GM04503 (cell line): ENCODE data around the gene CCSAP.

Experiments
- DNase-seq: peaks from one replicate; pipeline ENCODE4 v3.0.0-alpha.2; 2012; ENCODE audit warnings: low read depth

The CCSAP gene

DNA sequence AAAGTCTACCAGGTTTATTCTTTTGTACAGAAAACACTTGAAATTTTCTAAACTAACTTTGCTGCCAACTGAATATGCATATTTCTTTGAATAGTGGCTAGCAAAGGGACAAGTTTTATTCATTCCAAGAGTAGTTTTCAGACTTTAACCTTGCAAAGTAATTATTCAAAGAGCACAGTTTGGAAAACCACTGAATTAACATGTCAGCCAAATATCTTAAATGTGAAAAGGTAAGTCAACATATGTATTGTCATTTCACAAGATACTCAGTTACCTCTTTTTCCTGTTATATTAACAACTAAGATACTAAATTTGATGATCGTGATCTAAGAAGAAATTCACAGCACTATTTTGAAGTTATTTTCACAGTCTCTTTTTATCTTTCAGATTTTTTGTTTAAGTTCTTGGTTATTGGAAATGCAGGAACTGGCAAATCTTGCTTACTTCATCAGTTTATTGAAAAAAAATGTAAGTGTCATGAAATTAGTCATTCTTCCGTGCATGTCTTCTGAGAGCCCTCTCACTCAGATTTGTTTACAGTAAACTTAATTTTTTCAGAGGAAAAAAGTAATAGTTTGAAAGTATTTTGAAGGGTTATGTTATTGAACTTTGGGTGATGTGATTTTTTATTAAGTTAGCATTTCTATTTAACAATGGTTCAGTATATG, 56.6 kb downstream of the CCSAP start:
- no peak for DNase-seq

DNA sequence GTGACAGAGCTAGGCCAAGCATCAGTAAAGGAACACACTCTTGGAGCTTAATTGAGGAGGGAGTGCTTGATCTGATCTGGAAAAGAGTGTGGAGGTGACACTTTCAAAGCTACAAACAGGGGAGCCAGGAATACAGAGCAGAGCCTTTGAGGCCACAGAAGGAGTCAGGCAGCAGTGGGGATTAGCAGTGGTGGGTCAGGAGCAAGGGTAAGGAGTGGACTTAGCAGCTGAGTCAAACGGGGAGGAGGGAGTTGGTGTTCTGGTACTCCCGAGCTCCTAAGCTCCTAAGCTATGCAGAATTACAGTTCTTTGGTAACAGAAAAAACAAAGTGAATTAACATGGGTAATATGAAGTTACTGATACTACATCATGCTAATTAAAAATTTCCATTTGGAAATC, 57.4 kb downstream of the CCSAP start:
- DNase-seq: no peak

DNA sequence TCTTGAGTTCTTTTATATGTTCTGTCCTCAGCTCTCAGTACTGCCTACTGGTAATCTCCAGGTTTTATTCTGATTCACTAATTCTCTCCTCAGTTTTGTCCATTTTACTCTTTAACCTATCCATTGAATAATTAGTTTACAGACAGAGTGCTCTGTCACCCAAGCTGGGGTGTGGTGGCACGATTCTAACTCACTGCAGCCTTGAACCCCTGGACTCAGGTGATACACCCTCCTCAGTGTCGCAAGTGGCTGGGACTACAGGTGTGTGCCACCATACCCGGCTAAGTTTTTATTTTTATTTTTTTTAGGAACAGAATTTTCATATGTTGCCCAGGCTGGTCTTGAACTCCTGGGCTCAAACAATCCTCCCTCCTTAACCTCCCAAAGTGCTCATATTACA, 58.0 kb downstream of the CCSAP start:
- no peak for DNase-seq

DNA sequence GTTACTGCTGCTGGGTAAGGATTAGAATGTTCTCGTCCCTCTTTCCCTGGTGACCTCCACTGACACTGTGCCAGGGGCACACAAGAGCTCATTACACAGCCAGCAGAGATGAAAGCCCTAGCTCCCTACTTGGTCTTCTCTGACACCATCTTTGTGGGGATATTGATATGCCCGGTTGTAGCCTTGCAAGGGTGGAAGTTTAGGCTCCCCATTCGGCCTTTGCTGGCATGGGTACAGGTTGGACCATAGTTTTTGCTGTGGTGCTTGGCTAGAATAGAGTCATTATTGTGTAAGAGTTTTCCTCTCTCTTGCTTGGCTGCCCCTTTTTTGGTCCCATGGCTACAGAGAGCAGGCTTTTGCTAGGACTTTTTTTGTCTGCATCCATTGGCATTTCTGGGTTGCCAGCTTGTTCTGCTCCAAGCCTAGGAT, 59.6 kb downstream of the CCSAP start:
- no peak for DNase-seq

DNA sequence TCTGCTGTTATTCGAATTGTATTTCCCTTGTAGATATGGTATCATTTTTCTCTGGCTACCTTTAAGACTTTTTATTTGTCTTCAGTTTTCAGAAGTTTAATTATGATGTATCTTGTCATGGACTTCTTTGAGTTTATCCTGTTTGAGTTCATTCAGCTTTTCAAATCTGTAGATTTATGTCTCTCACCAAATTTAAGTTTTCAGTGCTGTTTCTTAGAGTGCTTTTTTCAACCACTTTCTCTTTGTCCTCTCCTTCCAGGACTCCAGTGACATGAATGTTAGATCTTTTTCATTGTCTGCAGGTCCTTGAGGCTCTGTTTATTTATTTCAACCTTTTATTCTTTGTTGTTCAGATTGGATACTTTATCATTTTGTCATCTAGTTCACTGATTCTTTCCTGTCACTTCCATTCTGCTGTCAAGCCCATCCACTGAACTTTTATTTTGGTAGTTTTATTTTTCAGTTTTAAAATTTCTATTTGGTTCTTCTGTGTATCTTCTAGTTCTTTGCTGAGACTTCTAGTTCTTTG, 60.5 kb downstream of the CCSAP start:
- DNase-seq: no peak

DNA sequence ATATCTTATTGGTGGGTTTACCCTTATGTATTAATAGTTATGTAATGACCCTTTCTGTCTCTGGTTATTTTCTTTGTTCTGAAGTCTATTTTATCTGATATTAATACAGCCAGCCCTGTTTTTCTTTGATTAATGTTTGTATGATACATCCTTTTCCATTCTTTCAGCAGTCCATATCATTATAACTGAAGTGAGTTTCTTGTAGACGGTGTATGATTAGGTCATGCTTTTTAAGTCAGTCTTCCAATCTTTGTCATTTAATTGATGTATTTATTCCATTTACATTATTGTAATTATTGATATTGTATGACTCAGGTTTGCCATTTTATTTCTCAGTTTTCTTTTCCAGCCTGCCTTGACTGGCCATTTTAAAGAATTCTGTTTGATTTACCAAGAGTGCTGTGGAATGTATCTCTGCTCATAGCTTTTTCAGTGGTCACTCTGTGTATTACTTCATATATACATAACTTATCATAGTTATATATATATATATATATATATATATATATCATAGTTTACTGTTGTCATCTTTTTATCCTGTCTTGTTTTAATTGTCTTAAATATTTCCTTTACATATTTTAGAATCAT, 61.4 kb downstream of the CCSAP start:
- no peak for DNase-seq

DNA sequence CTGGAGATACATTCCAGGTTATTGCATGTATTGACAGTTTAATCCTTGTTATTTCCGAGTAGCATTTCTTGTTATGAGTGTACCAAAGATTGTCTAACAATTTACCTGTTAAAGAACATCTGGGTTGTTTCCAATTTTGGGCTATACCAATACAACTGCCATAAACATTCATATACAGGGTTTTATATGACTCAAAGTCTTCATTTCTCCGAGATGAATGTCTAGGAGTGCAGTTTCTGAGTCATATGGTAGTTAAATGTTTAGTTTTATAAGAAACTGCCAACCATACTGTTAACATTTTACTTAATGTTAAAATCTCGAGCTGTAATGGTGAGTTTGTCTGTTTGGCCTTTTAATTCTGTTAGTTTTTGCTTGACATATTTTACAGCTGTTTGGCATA, 61.9 kb downstream of the CCSAP start:
- no peak for DNase-seq

DNA sequence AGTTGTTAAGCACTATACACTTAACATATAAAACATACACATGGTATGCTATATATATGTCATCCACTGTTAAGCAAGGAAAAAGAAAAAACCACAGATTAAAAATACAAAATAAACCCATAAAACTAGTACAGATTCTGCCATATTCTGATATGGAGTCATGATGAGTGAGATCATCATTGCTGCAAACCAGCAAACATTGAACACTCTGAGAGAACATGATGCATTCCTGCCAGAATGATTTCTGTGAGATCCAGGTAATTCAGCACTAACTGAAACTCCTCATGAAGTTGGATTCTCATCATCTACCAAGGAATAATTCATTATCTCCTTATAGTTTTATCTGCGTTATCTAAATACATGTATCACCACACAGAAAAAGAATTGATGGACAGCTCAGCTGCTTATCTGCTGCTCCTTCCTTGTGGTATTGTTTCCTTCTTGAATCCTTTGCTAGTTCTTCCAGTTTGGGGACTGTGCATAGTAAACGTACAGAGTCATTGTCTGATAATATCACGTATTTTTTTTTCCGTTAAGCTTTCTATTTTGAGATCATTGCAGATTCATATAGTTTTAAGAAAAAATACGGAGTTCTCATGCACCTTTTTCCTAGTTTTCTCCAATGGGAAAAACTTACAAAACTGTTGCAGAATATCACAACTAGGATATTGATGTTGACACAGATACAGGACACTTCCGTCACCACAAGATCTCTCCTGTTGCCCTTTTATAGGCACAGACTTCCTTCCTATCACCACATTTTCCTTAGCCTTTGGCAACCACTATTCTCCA, 62.6 kb downstream of the CCSAP start:
- DNase-seq: no peak

DNA sequence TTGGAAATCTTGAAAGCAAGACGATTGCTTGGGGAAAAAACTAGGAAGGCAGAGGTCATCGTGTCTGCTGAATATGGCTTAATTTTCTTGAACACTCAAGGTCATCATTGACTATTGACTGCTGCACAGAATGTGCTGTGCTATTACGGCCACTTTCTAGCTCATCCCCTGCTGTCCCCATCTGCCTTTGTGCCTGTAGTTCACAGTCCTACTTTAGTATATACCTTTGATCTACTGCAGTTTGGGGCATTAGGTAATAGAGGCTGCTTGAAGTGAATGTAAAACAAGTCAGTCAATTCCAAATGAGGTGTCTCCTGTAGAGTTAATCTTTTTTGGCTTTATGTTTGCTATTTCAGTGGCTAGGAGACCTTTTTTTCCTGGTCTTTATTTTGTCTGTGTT, 63.6 kb downstream of the CCSAP start:
- no peak for DNase-seq

DNA sequence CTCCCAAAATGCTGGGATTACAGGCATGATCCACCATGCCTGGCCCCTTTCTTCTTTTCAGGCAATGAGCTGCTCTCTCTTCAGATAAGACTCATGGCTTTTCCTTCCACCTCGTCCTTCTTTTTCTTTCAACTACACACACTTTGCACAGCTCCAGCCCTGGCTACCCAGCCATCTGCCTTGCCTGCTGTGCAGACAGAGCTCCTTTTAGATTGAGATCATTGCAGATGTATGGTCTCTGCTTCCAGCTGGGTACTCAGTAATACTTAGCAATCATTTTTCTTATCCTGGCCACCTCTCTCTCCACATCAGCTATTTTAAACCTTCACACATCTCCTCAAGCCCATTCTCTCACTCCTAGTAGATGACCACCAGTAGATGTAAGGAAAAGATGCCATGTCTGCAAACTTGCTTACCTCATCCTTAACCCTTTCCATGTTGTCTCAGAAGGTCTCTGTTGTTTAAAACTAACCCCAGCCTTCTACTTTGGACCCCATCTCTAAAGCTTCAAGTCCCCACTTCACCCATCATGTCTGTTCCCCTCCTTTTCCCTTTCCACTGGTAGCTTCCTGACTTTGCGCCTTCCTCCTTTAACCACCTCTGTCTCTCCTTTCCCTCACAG, 64.6 kb downstream of the CCSAP start:
- no peak for DNase-seq

DNA sequence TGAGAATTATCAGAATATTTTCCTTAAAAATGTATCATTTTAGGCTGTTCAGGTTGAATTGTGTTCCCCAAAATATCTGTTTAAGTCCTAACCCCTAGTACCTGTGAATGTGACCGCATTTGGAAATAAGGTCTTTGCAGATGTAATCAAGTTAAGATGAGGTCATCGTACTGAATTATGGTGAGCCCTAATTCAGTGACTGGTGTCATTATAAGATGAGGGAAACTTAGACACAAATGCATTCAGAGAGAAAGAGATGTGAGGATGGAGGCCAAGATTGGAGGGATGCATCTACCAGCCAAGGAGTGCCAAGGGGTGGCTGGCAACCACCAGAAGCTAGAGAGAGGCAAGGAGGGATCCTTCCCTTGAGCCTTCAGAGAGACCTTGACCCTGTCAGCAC, 67.8 kb downstream of the CCSAP start:
- no peak for DNase-seq

DNA sequence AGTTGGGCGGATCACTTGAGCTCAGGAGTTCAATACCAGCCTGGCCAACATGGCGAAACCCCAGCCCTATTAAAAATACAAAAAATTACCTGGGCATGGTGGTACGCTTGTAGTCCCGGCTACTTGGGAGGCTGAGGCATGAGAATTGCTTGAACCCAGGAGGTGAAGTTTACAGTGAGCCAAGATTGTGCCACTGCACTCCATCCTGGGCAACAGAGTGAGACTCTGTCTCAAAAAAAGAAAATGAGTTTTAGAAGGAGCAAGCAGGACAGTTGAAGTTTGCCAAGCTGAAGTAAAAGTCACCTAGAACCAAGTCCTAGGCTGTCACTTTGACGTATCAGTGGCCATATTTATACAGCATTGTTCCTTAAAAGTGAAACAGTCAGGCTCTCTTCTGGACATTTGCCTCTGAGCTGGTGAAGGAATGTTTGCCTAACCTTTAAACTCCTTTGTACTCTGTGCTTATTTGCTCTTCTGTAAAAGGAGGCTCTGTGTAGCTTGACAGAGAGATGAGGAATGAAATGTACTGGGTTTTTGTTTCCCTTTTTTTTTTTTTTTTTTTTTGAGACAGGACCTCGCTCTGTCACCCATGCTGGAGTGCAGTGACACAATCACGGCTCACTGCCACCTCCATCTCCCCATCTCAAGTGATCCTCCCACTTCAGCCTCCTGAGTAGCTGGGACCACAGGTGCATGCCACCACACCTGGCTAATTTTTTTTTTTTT, 69.2 kb downstream of the CCSAP start:
- no peak for DNase-seq

DNA sequence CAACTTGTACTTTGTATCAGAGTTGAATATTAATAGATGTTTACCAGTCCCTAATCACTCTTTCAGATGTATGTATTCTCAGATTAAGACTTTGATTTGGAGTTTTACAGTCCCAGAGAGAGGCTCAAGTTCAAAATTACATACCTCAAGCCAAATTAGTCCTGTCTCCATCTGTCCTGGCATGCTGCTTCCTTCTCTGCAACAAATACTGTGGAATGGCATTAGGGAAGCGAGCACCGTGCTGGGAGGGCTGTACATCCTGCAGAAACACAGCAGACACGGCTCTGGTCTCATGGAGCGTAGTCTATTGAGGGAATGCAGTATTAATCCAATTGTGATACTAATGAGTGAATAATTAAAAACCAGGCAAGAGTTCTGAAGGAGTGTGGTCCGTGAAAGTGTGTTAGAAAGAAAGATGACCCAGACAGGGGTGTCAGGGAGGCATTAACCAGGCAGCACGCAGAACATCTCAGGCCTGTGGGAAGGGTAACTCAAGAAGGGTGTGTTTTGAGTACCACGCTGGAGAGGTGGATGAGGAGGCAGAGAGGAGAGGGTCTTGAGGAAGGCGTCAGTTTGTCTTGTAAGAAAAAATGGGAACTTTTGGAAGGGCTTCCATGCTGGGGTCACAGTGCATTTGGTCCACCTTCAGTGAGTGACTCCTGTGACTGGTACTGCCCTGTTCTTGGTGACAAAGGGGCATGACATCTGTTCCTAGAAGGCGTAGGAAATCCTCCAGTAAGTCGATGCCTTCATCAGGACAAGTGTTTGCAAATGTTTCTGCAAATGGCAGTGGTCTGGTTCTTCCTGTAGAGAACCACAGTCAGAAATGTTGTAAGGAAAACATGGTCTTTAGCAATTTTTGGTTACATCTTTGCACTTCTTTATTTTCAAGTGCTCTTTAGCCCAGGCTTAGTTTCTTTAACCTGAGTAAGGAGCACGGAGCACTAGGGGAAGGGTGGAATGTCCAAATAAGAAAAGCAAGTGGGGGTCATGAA, 70.4 kb downstream of the CCSAP start:
- DNase-seq: no peak

DNA sequence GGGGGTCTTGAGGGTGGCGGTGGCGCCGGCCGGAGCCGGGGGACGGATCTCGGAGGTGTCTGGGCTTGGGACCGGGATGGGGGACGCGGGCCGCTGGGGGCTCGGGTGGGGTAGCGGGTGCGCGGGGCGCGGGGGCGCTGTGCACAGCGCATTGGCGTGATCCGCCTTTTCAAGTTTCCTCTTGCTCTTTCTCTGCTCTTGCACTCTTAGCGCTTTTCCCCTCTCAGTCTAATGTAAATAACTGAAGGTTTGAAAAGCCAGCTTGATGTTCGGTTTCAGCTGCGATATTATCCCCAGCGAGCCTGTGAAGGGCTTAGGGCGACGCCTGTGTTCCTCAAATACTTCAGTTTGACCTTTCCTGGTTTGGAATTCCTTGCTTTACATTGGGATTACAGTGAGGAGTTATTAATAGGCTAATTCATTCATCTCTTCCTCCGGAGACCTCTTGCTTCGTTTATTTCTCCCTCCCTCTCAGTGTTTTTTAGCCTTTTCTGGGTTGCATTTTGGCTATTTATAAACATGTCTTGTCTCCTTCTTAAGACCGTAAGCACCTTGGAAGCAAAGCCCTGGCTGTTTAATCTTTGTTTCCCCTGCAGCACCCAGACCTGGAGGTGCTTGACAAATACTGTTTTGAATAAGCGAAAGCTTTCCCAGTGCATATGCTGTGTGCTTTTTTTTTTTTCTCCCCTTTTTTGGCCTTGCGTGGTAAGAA, 71.2 kb downstream of the CCSAP start:
- no peak for DNase-seq
